RWPE2 (cell line): ENCODE results near the gene MCTP2.

Experiments
- ATAC-seq: fragments of 200-7000 bp; cut with Tn5 transposase; 3 replicates; pipeline ENCODE4 v1.9.1; 2021; ENCODE audit warnings: low read depth
- DNase-seq: peaks from one replicate; pipeline ENCODE4 v3.0.0-alpha.2; 2020; ENCODE audit warnings: low spot score
- H3K27ac ChIP-seq: fragments of 450-650 bp; 2 replicates; pipeline ENCODE4 v1.5.1; 2017; ENCODE audit warnings: mild to moderate bottlenecking; ENCODE audit not compliant: poor library complexity, severe bottlenecking
- H3K27me3 ChIP-seq: fragments of 250-450 bp; sonication (Bioruptor Pico); 2 replicates; pipeline ENCODE4 v1.5.1; 2021; ENCODE audit warnings: mild to moderate bottlenecking, moderate library complexity; ENCODE audit not compliant: insufficient read depth, poor library complexity, severe bottlenecking
- H3K36me3 ChIP-seq: fragments of 250-450 bp; sonication (Bioruptor Pico); 2 replicates; pipeline ENCODE4 v1.5.1; 2020; ENCODE audit warnings: low read depth, mild to moderate bottlenecking, moderate library complexity
- H3K4me1 ChIP-seq: fragments of 250-450 bp; sonication (Bioruptor Pico); 2 replicates; pipeline ENCODE4 v1.5.1; 2021; ENCODE audit warnings: mild to moderate bottlenecking, moderate library complexity; ENCODE audit not compliant: insufficient read depth, poor library complexity, severe bottlenecking
- H3K4me3 ChIP-seq: fragments of 250-450 bp; sonication (Bioruptor Pico); 2 replicates; pipeline ENCODE4 v1.5.1; 2021; ENCODE audit warnings: mild to moderate bottlenecking, moderate library complexity; ENCODE audit not compliant: severe bottlenecking
- H3K9me3 ChIP-seq: fragments of 250-450 bp; sonication (Bioruptor Pico); 2 replicates; pipeline ENCODE4 v1.5.1; 2021; ENCODE audit warnings: mild to moderate bottlenecking, moderate library complexity; ENCODE audit not compliant: severe bottlenecking
- TF ChIP-seq, protein P1 (sequence below): fragments of 450-650 bp; IDR thresholded peaks from one replicate; pipeline ENCODE4 v1.5.1; 2017; ENCODE audit warnings: mild to moderate bottlenecking, moderate library complexity; ENCODE audit not compliant: poor library complexity, severe bottlenecking

Gene MCTP2

DNA sequence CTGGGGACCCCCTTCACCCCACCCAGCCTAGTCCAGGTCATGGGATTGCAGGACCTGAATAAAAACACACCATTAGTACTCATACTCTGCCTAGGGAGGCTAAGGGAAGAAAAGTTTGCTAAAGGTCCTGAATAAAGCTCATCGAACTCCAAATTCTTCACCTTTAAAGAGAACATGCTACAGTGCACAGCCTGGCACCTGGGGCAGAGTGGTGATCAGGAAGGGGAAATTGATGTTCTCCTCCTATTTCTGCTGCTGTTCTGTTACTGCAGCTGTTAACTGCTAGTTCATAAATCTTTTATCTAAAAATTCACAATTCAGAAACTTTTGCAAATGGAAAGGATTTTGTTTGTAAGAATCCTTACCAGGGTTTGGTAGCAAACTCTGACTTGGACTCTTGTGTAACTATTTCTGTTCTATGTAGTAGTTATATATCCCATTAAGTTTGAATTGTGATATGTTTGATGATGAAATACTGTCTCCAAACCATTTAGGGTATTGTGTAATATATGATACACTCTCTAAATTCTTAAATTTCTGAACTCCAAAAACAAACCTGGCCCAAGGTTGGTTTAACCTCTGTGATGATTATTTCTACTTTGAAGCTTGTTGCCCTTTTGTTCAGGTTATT lies 27.9 kb downstream of the MCTP2 start:
- peaks cover 16% of the 10 kb centered on the region for H3K4me1 ChIP-seq

DNA sequence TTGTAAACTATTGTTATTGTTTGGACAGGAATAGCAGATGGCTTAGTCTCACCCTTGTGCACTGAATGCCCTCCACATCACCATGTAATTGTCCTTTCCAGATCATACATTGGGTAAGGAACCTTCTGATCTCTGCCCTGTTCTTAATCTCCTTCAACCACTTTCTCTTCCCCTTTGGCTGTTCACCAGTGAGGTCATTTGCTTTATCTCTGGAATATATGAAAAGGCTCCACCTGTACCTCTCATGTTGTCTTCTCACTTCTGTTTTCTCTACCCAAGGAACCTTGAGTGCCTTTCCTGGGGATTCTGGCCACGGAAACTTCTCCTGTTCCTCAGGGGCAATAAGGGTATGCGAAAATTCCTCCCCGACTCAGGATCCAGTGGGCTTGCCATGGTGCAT lies 28.5 kb downstream of the MCTP2 start:
- H3K4me1 ChIP-seq, result peaks cover 21% of the 10 kb centered on the region
- no peak; the same call in 2 of the 3 replicates for ATAC-seq
- no peaks in the 10 kb centered on the region for H3K36me3 ChIP-seq
- no peaks in the 10 kb centered on the region for H3K9me3 ChIP-seq
- no peak for DNase-seq
- H3K27ac ChIP-seq, result peak overlapping the region; percentile 35
- TF ChIP-seq, protein P1, sequence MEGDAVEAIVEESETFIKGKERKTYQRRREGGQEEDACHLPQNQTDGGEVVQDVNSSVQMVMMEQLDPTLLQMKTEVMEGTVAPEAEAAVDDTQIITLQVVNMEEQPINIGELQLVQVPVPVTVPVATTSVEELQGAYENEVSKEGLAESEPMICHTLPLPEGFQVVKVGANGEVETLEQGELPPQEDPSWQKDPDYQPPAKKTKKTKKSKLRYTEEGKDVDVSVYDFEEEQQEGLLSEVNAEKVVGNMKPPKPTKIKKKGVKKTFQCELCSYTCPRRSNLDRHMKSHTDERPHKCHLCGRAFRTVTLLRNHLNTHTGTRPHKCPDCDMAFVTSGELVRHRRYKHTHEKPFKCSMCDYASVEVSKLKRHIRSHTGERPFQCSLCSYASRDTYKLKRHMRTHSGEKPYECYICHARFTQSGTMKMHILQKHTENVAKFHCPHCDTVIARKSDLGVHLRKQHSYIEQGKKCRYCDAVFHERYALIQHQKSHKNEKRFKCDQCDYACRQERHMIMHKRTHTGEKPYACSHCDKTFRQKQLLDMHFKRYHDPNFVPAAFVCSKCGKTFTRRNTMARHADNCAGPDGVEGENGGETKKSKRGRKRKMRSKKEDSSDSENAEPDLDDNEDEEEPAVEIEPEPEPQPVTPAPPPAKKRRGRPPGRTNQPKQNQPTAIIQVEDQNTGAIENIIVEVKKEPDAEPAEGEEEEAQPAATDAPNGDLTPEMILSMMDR, result no peak
- no peak overlapping the region for H3K4me3 ChIP-seq
- H3K27me3 ChIP-seq, result no peaks in the 10 kb centered on the region

More for the DNA sequence above, 27.9 kb downstream of the MCTP2 start:
- H3K27me3 ChIP-seq, result no peaks in the 10 kb centered on the region
- H3K27ac ChIP-seq, result peak overlapping the region; percentile 35
- H3K36me3 ChIP-seq, result no peaks in the 10 kb centered on the region
- no peaks in the 10 kb centered on the region for H3K9me3 ChIP-seq
- ATAC-seq (peak; percentile 77), DNase-seq (no peak)
- no peak overlapping the region for H3K4me3 ChIP-seq
- TF ChIP-seq, protein P1, result no peak

DNA sequence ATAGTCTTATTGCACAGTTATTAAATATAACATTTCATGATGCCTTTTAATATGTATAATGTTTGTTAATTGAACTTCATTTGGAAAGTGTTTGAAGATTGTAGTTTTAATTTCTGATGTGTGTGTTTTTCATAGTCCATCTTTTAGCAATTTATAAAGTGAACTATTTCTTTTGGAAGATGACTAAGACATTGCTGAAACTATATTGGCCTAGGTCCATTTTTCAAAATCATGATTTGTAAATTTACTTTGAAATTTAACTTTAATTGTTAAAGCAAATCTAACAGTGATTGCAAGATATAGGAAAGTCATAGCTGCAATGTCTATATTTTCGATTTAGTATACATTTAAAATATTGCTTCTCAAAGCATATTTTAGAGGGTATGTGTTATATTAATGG lies 30.8 kb downstream of the MCTP2 start:
- no peaks in the 10 kb centered on the region for H3K27me3 ChIP-seq
- no peak overlapping the region for H3K27ac ChIP-seq
- DNase-seq (no peak), ATAC-seq (no peak)
- TF ChIP-seq, protein P1, result no peak
- H3K9me3 ChIP-seq, result no peaks in the 10 kb centered on the region
- no peak overlapping the region for H3K4me3 ChIP-seq
- no peaks in the 10 kb centered on the region for H3K36me3 ChIP-seq
- peaks cover 40% of the 10 kb centered on the region for H3K4me1 ChIP-seq

DNA sequence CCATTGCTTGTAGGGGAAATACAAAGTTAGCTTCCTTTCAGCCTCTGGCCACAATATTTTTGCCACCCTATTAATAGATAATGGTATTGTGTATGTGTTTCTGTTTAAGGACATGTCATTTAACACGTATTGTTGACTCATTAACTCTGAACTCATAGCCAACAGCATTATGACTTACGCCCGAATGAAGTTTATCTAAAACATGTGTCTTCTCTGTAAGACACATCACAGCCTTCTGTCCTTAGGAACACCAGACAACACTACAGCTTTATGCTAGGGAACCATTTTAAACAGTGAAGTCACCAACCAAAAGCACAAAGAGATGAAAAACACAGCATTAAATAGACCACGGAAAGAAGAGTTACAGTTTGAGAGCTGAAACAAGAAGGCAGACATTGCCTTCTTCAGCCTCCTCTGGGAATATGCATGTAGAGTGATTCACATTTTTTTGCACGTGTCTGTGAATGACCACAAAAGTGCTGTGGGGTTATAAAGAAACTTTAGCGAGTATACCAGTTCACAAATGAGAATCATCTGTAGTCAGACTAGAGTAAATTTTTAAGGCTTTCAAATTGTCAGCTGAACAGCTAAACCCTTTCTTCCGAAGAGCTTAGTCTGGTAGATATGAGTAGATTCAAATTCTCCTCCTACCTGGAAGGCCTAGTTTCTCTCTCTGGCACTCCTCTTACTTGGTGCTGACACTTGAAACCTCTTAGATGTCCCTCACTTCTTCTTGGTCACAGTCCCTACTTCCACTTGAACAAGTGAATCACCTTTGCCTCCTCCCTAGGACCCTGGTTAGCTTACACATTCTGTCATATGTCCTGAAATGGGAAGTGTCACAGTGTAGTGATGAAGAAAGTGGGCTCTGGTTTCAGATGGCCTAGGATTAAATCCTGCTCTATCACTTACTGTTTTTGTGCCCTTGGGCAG lies 32.2 kb downstream of the MCTP2 start:
- H3K27me3 ChIP-seq, result no peaks in the 10 kb centered on the region
- peaks cover 40% of the 10 kb centered on the region for H3K4me1 ChIP-seq
- H3K27ac ChIP-seq, result no peak overlapping the region
- DNase-seq (no peak), ATAC-seq (no peak)
- TF ChIP-seq, protein P1, result no peak
- H3K4me3 ChIP-seq, result no peak overlapping the region
- no peaks in the 10 kb centered on the region for H3K36me3 ChIP-seq
- no peaks in the 10 kb centered on the region for H3K9me3 ChIP-seq
